GM21526 (cell line): Measurements from ENCODE around the gene ENAH.

Experiments
- ATAC-seq: cut with Tn5 transposase; IDR thresholded peaks from one replicate; pipeline ENCODE4 v1.9.1; 2021; ENCODE audit warnings: moderate library complexity; ENCODE audit not compliant: unreplicated experiment, low FRiP score

Gene ENAH

DNA sequence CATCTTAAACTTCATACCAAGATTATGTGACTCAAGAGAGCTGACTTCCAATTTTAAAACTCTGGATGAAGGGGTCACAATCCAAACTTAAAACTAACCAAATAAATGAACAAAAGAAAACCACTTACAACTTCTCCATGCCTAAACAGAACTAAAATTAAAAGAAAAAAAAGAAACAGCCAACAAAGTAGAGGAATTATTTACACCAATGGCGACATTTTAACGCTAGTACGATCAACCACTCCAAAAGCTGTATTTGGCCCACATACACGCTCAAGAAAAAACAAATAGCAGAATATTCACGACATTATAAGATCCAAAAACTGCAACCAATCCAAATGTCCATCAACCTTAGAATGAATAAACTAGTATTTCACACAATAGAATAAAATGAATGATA, 42.4 kb downstream of the ENAH start:
- no peak for ATAC-seq

DNA sequence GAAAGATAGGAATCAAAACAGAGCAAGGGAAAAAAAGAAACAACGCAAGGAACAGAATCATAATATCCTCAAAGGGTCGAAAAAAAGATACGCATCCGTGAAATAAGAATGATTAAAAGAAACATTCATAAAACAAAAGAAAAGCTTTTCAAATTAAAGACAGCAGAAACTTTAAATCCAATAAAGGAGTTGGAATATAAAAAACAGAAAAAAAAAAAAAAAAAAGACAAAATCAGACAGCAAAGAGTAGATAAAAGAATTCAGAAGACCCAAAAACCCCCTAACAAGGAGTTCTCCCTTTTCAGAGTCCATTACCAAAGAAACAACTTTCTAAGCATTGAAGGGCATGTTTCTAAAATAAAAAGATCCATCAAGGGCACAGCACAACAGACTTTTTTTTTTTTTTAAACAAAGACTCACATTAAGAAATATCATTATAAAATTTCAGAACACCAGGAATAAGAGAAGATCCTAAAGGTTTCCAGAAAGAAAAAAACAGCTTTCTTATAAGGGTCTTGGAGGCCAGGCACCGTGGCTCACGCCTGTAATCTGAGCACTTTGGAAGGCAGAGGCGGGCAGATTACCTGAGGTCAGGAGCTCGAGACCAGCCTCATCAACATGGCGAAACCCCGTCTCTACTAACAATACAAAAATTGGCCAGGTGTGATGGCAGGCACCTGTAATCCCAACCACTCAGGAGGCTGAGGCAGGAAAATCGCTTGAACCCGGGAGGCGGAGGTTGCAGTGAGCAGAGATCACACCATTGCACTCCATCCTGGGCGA, 44.7 kb downstream of the ENAH start:
- no peak for ATAC-seq

GRCh38 chr1:225607355-225607754, 45.6 kb downstream of the ENAH start:
- no peak for ATAC-seq

DNA sequence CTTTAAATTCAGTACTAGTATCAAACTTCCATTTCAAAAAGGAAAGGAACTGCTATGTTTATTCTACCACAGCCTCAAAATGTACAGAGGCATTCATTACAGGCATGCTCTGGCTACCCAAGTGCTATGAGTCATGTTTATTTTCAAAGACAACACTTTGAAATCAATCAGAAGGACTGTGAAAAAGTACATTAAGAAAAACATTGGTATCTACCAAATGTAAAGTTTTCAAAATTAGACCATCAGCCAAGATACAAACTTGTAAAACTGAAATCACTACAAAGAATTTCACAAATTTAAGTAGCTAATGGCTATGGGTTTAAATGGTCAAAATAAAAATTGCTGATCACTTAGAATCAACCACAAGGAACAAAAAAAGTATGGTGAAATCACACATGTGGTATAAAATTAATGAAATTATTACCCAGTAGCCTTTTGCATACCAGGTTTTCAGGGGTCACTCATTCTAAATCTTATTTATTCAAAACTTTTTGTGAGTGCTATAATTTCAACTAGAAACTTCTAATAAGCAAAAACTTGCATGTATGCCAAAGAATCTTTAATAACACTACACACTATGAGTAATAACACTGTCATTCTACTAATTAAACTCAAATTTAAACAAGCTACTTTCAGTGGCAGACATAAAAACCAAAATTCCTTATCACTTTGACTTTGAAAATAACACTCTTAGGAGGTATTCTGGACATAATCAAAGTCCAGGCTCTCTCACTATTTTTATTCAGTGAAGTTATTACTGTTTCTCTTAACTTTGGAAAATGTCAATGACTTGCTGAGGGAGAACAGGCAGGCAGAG, 49.2 kb downstream of the ENAH start:
- ATAC-seq, result no peak

DNA sequence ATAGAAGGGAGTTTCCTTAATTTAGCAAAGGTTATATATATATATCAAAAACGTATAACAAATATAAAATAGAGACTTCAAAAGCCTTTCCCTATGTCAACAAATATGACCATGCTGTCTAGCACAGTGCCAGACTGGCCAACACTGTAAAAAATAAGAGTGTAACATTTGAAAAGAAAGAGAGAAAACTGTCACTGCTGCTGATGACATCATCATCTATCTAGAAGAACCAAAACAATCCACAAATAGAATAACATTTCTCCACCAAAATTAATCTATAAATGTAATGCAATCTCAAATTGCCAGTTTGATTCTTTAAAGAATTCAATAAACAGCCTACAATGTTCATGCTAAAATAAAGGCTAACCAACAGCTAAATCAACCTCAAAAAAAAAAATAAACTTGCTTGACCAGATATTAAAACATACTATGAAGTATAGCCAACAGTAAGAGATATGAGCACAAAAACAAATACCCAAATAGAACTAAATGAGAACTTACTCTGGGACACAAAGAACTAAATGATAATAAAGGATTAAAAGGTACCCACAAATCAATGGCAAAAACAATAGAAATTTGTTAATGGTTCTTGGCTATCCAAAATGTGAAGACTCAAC, 50.2 kb downstream of the ENAH start:
- ATAC-seq, result no peak

- no peak for ATAC-seq
Measured at GRCh38 chr1:225601902-225602589, 50.9 kb downstream of the ENAH start.

GRCh38 chr1:225598847-225599246, 54.1 kb downstream of the ENAH start:
- ATAC-seq, result no peak

DNA sequence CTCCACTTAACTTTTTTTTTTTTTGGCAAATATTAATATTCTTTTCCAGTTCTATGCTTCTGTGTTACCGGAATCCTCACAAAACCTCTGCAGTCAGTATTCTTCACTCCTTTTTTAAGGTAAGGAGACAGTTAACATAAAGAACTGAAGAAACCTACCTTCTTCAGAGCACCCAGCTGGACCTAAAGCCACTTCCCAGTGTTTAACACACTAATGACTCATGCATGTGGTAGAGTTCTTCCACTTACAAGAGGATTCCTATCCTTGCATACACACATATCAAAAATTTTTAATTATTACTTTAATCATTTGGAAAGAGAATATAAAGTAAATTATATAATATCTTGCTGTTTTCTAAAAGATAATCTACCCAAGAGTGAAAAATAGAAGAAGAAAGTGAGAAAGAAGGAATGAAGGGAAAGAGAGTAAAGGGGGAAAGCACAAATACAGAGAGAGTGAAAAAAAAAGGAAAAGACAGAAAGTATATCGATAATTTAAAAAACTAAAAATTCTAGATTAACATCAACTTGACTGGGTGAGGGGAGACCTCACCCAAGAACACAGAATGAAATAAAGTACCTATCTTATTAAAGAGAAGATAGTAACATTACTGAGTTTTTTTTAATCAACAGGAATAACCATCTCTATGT, 54.9 kb downstream of the ENAH start:
- no peak for ATAC-seq

- ATAC-seq, result no peak
Measured at GRCh38 chr1:225596736-225597135, 56.2 kb downstream of the ENAH start.

DNA sequence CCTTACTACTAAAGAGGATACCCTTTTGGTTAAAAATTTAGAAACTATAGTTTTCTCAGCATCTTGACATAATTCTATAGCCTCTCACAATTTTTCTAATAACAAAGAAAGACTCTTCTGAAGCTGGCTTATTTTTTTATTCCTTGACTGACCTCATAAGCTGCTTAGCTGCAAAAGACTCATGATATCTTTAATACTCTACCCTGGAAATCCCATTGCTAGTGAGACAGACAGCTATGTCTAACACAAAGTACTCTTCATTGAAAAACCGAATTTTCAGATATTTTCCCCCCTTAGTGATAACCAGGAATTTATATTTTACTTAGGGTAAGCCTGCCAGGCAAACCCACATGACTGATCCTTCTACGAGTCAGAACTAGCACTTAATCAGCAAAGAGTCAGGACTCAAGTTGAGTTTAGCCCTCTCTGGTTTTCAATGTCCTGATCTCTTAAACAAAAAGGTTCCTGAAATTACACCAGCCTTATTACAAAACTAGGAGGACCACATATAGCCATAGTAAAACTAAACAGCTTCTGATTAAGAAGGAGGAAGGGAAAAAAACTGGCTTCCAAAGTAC, 56.9 kb downstream of the ENAH start:
- no peak for ATAC-seq

DNA sequence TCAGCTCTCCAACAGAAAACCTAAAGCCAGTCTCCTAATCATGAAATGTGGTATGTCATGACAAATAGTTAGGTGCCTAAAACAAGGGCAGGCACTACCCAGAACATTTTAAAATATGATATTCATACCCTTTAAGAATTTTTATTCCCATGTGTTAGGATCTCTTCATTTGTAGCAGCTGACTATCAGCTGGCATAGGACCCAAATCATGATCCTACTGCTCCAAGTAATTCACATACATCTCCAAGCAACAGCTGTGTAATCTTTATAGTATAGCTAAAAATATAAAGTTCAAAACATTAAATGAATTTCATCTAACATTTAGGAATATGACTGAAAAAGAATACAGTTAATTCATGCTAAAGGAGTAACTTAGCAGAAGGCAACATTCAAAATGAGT, 57.5 kb downstream of the ENAH start:
- no peak for ATAC-seq

DNA sequence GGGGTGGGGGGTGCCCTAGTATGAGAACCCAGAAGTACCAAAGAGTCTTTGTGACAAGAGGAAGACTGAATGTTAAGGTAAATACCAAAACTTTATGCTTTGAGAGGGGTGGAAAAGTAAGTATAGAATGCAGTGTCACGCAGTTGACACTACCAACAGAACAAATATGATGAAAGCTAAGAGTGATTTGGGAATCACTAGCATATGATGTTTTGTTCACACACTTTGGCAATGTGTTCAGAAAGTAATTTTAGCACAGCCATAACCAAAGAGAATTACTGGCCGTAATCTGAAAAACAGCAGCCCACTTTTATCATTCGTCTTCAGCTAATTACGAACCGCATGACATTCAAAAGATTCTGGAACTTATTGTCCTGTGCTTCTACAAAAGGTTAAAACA, 59.5 kb downstream of the ENAH start:
- ATAC-seq, result no peak

- no peak for ATAC-seq
Measured at GRCh38 chr1:225592362-225593025, 60.4 kb downstream of the ENAH start.

DNA sequence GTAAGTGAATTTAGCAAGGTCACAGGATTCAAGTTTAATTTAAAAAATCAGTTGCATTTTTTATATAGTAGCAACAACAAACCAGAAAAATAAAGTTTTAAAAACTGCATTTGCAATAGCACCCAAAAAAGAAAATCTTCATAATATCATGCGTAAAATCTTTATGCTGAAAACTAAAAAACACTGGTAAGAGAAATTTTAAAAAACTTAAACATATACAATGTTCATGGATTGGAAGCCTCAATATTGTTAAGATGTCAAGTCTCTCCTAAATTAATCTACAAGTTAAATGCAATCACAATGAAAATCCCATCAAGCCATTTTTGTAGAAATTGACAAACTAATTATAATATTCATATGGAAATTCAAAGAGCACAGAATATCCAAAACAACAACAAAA, 65.6 kb downstream of the ENAH start:
- no peak for ATAC-seq

- no peak for ATAC-seq
Measured at GRCh38 chr1:225581186-225581585, 71.7 kb downstream of the ENAH start.

- no peak for ATAC-seq
Measured at GRCh38 chr1:225580238-225581099, 72.5 kb downstream of the ENAH start.

- ATAC-seq, result no peak
Measured at GRCh38 chr1:225578251-225578977, 74.5 kb downstream of the ENAH start.

- no peak for ATAC-seq
Measured at GRCh38 chr1:225577241-225577640, 75.7 kb downstream of the ENAH start.
